Activated CD8-positive, alpha-beta memory T cell treated with anti-CD3 and anti-CD28 coated beads for 4 hours (primary cell): ENCODE results near the gene RPLP2.

Experiments used
- DNase-seq, 2 donors: peaks; one replicate each; pipeline ENCODE4 v3.0.0-alpha.2; 2020; ENCODE audit warnings: low read depth in 2 of 2

Gene RPLP2

GRCh38 chr11:803770-804598 lies 5.8 kb upstream of the RPLP2 start:
- DNase-seq: no peak

DNA sequence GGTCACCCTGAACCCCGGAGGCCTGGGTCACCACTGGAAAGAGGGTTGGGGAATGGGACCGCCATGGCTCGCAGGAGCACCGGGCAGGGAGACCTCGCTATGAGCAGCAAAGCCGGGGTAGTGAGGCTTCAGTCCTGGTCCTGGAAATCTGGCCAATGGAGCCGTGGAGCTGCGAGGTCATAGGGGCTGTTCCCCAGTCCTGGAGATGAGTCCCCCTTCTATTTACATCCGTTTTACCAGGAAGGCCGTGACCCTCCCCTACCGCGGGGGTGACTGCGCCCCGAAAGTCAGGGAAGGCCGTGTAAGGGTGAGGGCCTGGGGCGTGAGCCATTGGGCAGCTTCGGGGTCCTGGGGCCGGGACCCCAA lies 5.2 kb upstream of the RPLP2 start:
- no peak for DNase-seq

GRCh38 chr11:808427-809286 lies 1.1 kb upstream of the RPLP2 start:
- DNase-seq: no peak

DNA sequence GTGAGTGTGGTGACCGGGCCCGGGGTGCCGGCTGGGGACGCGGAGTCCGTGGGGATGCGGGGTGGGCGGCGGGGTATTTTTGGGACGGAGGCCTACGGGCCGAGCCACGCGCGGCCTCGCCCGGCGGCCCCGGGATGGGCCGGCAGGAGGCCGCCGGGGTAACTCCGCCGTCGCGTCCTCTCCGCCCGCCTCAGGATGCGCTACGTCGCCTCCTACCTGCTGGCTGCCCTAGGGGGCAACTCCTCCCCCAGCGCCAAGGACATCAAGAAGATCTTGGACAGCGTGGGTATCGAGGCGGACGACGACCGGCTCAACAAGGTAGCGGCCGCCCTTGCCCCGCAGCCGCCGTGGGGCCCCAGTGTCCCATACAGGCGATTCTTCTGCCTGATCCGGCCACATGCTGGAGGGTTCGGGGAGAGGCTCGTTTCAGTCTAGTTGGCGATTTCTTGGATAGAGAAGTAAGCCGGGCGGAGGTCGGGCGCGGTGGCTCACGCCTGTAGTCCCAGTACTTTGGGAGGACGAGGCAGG lies 337 bp downstream of the RPLP2 start:
- no peak for DNase-seq

DNA sequence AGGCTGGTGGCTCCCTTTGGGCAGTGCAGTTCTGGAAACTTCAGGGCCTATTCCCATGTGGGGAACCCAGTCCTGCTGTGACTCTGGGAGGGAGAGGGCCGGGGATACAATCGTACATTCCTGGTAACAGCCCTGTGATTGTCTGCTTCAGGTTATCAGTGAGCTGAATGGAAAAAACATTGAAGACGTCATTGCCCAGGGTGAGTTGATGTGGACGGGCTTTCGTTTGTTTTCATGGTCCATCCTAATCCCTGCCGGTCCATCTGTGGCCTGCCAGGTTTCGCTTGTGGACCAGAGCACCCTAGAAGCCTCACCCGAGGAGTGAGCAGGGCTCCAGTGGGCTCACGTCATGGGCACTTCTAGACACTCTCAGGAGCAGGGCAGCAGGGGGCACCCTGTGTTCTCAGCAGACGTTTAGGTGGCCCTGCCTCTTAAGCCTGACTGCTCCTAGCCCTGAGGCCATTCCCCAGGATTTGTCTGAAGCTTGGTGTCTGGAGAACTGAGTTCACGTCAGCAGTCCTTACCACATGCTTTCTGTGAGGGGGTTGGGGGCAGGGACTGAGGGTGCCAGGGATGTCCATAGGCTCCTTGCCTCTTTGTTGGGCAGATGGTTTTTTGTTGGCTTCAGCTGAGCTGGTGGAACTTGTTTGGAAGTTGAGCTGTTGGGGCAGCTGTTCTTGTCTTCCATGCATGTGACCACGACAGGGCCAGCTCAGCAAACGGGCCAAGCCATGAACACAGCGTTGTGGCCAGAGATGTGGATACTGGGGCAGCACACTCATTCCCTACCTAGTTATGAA lies 1.9 kb downstream of the RPLP2 start:
- no peak for DNase-seq

DNA sequence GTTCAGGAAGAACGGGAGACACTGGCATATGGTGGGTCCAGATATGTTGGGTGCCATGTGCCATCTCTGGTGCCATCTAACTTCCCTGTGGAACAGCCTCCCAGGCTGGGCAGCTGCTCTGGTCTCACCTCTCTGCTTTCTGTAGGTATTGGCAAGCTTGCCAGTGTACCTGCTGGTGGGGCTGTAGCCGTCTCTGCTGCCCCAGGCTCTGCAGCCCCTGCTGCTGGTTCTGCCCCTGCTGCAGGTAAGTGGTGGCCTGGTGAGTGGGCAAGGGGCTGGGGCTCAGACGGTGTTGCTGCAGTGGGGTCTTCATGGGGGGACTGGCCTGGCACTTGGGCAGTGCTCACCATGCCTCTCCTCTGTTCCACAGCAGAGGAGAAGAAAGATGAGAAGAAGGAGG lies 2.6 kb downstream of the RPLP2 start:
- DNase-seq: no peak

GRCh38 chr11:813072-813455 lies 3.3 kb downstream of the RPLP2 start:
- no peak for DNase-seq

DNA sequence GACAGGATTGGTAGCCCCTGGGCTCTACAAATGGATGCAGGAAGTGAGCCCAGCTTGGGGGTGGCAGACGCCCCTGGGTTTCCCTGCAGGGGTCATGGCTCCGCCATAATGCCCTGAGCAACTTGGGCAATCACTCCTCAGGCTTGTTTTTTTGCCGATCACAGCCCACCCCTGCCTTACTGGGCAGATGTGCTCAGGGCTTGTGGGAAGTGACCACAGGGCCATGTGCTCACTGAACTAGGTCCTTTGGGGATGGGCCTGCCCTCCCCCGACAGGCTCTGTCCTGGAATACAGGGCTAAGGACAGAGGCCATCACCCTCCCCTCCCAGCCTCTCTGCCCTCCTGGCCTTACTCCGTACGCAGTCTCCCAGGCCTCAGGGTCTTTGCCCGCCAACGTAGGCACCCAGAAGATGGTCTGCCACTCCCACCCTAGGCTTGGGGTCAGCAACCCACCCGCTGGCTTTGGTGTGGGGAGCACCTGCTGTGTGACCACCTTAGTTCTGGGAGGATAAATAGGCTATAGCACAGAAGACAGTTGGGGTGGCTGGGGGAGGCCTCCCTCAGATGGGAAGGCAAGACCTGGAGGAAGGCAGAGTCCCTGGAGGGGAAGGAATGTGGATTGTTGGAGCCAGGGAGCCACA lies 3.8 kb downstream of the RPLP2 start:
- no peak for DNase-seq

DNA sequence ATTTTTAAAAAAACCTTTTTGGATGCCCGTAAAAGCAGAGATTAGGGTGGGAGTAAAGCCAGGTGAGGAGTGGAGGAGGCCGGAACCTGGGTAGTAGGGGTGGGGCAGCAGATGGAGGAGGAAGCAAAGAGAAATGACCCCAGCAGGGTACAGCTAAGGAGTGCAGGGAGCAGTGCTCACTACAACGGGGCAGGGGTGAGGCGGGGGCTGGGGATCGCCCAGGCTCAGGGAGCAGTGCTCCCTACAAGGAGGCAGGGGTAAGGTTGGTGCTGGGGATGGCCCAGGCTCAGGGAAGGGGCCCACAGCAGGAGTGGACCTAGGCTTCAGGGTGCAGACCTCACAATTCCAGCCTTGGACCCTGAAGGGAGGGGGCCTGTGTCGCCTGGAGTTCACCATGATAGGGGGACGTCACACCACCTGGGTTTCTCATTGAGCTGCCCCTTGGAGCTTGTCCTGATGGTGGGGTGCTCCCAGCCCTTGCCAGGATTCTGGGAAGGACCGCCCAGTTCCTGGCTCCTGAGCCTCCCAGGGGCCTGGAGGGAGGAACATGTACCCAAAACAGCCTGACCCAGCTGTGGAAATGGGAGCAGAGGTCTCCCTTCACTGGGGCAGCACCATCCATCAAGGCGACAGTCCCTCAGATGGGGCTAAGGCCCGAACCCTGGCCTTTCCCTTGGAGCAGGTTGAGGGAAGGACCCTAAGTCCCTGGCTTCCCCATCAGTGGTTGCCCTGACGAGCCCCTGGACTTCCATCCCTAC lies 6.1 kb downstream of the RPLP2 start:
- DNase-seq: no peak

GRCh38 chr11:816433-816779 lies 6.6 kb downstream of the RPLP2 start:
- DNase-seq: no peak

GRCh38 chr11:818396-819128 lies 8.8 kb downstream of the RPLP2 start, which contains the start of gene PNPLA2:
Gene PNPLA2 (plus strand): TSS chr11:818914. CDS start chr11:819719, 805 bp downstream.
- DNase-seq: no peak

DNA sequence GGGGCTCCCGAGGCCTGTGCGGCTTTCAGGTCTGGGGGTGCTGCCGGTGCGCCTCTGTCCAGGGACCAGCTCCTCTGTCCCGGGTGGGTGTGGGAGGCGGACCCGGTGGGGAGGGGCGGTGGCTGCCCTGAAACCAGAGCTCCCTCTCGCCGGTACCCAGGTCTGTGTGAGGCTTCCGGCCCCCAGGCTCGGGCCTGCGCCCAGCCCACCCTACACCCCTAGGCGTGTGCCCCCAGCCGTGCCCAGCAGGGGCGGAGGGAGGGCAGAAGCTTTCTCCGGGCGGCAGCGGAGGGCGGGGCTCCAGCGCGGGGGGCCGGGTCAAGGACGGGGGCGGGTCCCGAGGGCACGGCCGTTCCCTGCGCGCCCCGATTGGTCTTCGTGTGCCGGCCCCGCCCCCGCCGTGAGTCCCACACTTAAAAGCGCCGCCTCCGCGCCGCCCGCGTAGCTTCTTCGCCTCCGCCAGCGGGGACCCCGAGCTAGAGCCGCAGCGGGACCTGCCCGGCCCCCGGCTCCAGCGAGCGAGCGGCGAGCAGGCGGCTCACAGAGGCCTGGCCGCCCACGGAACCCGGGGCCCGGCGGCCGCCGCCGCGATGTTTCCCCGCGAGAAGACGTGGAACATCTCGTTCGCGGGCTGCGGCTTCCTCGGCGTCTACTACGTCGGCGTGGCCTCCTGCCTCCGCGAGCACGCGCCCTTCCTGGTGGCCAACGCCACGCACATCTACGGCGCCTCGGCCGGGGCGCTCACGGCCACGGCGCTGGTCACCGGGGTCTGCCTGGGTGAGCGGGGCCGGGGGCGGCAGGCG lies 9.6 kb downstream of the RPLP2 start:
- peak; percentile 81 to 84 for DNase-seq

DNA sequence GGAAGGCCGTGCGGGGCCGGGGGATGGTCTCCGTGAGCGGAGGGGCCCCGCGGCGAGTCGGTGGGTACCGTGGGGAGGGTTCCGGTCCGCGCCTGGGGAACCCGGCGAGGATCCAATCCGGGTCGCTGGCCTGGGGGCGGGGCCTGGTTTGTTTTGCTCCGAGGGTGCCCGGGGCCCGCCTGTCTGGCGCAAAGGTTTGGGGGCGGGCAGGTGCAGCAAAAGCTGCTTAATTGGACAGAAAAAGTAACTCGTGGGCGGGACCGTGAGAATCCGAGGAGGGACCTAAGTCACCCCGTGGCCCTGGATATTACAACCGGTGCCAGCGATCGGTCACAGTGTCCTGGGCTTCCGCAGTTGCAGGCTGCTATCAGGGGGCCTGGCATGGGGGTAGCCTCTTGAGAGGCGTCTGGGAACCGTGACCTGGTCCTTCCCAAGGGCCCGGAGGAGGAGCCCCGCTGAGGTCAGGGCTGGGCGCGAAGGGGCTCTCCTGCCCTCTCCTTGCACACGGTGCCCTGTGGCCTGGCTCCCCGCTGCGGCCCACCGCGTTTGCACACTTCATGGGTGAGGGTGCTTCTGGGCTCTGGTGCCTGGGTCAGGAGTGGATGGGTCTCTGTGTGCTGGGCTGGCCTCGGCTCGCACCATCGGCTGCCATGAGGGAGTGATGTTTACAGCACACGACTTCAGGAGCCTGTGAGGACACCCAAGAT lies 10.3 kb downstream of the RPLP2 start:
- DNase-seq: peak; percentile 85 to 88

GRCh38 chr11:820655-821511 lies 11.1 kb downstream of the RPLP2 start:
- DNase-seq: no peak

DNA sequence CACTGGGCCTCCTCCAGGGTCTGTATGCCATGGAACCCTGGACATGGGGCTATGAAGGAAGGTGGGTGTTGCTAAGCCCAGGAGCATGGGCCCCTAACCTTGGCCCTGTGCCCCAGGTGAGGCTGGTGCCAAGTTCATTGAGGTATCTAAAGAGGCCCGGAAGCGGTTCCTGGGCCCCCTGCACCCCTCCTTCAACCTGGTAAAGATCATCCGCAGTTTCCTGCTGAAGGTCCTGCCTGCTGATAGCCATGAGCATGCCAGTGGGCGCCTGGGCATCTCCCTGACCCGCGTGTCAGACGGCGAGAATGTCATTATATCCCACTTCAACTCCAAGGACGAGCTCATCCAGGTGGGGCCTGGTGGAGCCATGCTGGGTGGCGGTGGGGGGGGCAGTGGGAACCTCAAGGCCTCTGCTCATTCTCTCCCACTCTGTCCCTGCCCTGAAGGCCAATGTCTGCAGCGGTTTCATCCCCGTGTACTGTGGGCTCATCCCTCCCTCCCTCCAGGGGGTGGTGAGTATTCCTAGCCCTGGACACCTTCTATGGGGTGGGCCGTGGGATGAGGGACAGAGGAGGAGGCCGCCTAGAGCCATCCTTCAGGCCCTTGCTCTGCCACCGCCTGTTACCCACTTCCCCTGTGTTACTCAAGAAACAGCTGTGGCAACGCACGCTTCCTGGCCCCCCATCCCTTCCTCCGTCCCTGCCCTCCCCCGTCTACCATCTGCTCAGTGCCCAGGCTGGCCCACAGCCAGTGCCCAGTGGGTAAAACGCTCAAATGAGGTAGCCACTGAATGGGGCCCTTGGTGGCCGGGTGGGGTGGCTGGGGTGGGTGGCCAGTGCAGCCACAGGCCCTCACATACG lies 12.0 kb downstream of the RPLP2 start:
- DNase-seq: no peak

DNA sequence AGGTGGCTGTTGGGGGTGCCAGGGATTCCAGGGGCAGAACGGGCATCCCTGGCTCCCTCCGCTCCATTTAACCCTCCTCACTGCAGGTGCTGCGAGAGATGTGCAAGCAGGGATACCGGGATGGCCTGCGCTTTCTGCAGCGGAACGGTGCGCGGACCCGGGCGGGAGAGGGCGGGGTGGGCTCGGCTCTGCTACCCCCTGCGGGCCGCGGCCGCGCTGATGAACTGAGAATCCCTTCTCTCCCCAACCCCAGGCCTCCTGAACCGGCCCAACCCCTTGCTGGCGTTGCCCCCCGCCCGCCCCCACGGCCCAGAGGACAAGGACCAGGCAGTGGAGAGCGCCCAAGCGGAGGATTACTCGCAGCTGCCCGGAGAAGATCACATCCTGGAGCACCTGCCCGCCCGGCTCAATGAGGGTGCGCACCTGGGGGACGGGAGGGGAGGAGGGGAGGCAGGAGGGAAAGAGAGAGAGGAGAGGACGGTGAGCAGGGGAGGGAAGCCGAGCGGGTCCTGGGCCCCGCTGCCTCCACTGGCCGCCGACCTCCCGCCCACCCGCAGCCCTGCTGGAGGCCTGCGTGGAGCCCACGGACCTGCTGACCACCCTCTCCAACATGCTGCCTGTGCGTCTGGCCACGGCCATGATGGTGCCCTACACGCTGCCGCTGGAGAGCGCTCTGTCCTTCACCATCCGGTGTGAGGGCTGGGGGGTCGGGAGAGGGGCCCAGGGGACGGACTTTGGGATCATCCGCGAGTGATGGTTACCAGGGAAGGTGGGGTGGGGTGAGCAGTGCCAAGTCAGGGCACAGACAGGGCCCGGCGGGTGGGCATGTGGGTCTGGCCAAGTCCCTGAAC lies 13.9 kb downstream of the RPLP2 start:
- DNase-seq: no peak
